Tibial artery (tissue), 4 donors: ENCODE measurements around the gene HOOK1.

Experiments
- DNase-seq, 2 donors: peaks; one replicate each; pipeline ENCODE4 v3.0.0-alpha.2; 2019
- H3K27ac ChIP-seq, 2 donors: fragments of 200-600 bp; sonication (generic) in 1 of 2; 1 replicate in 1 of 2; 2 replicates in 1 of 2; pipeline ENCODE4 v1.5.1; 2018 to 2019; ENCODE audit warnings: mild to moderate bottlenecking in 1 of 2
- H3K27me3 ChIP-seq, 2 donors: fragments of 200-600 bp; sonication (generic) in 1 of 2; one replicate each; pipeline versions ENCODE4 v1.5.1 to v1.6.0; 2016 to 2019
- H3K36me3 ChIP-seq, 3 donors: fragments of 200-600 bp; sonication (generic) in 2 of 3; one replicate each; pipeline ENCODE4 v1.5.1; 2016 to 2019; ENCODE audit warnings: mild to moderate bottlenecking in 2 of 3
- H3K4me1 ChIP-seq, 4 donors: fragments of 200-600 bp; sonication (generic) in 2 of 4; 1 replicate in 3 of 4; 2 replicates in 1 of 4; pipeline ENCODE4 v1.5.1; 2016 to 2019
- H3K4me3 ChIP-seq, 2 donors: fragments of 200-600 bp; sonication (generic) in 1 of 2; 1 replicate in 1 of 2; 2 replicates in 1 of 2; pipeline ENCODE4 v1.5.1; 2018 to 2019; ENCODE audit warnings: mild to moderate bottlenecking in 2 of 2
- H3K9me3 ChIP-seq, 3 donors: fragments of 200-600 bp; sonication (generic) in 1 of 3; one replicate each; pipeline ENCODE4 v1.5.1; 2016 to 2019
- CTCF ChIP-seq, 2 experiments: fragments of 200-600 bp in 1 of 2; fragments of 450-650 bp in 1 of 2; IDR thresholded peaks; one replicate each; pipeline ENCODE4 v1.5.1; 2017 to 2019; ENCODE audit warnings: antibody characterized with exemption in 2 of 2, mild to moderate bottlenecking in 1 of 2, moderate library complexity in 1 of 2
- intact Hi-C: fragments of 100-400 bp; cut with DNase I; formaldehyde crosslinking; loops from one replicate; pipeline ENCODE4 v1.15.0; 2023; ENCODE audit warnings: low total_unique reads

The HOOK1 gene

GRCh38 chr1:59814180-59814900 lies 409 bp upstream of the HOOK1 start:
- peaks cover 0 to 16% (median 15%) of the 10 kb centered on the region in 4 donors for H3K4me1 ChIP-seq
- peak; percentile 25 to 66 for DNase-seq
- H3K9me3 ChIP-seq, result no peaks in the 10 kb centered on the region
- no peaks in the 10 kb centered on the region for H3K36me3 ChIP-seq
- H3K27me3 ChIP-seq, result peaks cover 4 to 47% of the 10 kb centered on the region in 2 donors
- intact Hi-C loops, result no loop called here
- no peak for TF ChIP-seq CTCF (IDR thresholded peaks at IDR 0.05)
- H3K4me3 ChIP-seq, result peak overlapping the region; percentile 38 to 50
- no peak overlapping the region for H3K27ac ChIP-seq

GRCh38 chr1:59815892-59816291 lies 1.1 kb downstream of the HOOK1 start:
- H3K27me3 ChIP-seq, result peaks cover 4 to 46% of the 10 kb centered on the region in 2 donors
- no peaks in the 10 kb centered on the region for H3K9me3 ChIP-seq
- no peak for TF ChIP-seq CTCF (IDR thresholded peaks at IDR 0.05)
- peaks cover 0 to 16% (median 15%) of the 10 kb centered on the region in 4 donors for H3K4me1 ChIP-seq
- no peak overlapping the region for H3K4me3 ChIP-seq
- no peaks in the 10 kb centered on the region for H3K36me3 ChIP-seq
- DNase-seq, result no peak
- intact Hi-C loops, result no loop called here
- H3K27ac ChIP-seq, result no peak overlapping the region

- Histone ChIP-seq H3K4me3 (no peak overlapping the region), H3K27me3 (peaks cover 4 to 42% of the 10 kb centered on the region in 2 donors), H3K9me3 (no peaks in the 10 kb centered on the region), H3K4me1 (peaks cover 0 to 16% (median 15%) of the 10 kb centered on the region in 4 donors), H3K27ac (no peak overlapping the region), H3K36me3 (no peaks in the 10 kb centered on the region)
- no peak for TF ChIP-seq CTCF (IDR thresholded peaks at IDR 0.05)
- intact Hi-C loops, result no loop called here
- DNase-seq, result no peak
Measured at GRCh38 chr1:59816318-59816878, 1.6 kb downstream of the HOOK1 start.

- H3K4me3 ChIP-seq, result no peak overlapping the region
- intact Hi-C loops, result no loop called here
- peaks cover under 1 to 12% of the 10 kb centered on the region in 2 donors for H3K27me3 ChIP-seq
- H3K27ac ChIP-seq, result no peak overlapping the region
- no peak for DNase-seq
- peaks cover 0 to 9% (median 6%) of the 10 kb centered on the region in 4 donors for H3K4me1 ChIP-seq
- H3K36me3 ChIP-seq, result no peaks in the 10 kb centered on the region
- H3K9me3 ChIP-seq, result no peaks in the 10 kb centered on the region
- no peak for TF ChIP-seq CTCF (IDR thresholded peaks at IDR 0.05)
Measured at GRCh38 chr1:59819566-59820438, 5.1 kb downstream of the HOOK1 start.

- H3K27ac ChIP-seq, result no peak overlapping the region
- H3K4me1 ChIP-seq, result no peaks in the 10 kb centered on the region
- DNase-seq, result no peak
- H3K27me3 ChIP-seq, result no peaks in the 10 kb centered on the region
- no peaks in the 10 kb centered on the region for H3K36me3 ChIP-seq
- TF ChIP-seq CTCF (IDR thresholded peaks at IDR 0.05), result no peak
- intact Hi-C loops, result no loop called here
- no peak overlapping the region for H3K4me3 ChIP-seq
- H3K9me3 ChIP-seq, result no peaks in the 10 kb centered on the region
Measured at GRCh38 chr1:59827055-59827643, 12.4 kb downstream of the HOOK1 start.
